Activated gamma-delta T cell treated with Interleukin-2 at 50 U/mL for 16 hours (primary cell): ENCODE measurements around the gene RNU5D-1.
"Not testable (repeated sequence)": the region's sequence is repeated elsewhere in the genome, so short reads cannot be mapped to it uniquely, and the experiment has no call there.

Experiments
- DNase-seq: peaks from one replicate; pipeline ENCODE4 v3.0.0-alpha.2; 2020

RNU5D-1 gene

GRCh38 chr1:44724955-44725698 lies 5.8 kb downstream of the RNU5D-1 start:
- DNase-seq: no peak

DNA sequence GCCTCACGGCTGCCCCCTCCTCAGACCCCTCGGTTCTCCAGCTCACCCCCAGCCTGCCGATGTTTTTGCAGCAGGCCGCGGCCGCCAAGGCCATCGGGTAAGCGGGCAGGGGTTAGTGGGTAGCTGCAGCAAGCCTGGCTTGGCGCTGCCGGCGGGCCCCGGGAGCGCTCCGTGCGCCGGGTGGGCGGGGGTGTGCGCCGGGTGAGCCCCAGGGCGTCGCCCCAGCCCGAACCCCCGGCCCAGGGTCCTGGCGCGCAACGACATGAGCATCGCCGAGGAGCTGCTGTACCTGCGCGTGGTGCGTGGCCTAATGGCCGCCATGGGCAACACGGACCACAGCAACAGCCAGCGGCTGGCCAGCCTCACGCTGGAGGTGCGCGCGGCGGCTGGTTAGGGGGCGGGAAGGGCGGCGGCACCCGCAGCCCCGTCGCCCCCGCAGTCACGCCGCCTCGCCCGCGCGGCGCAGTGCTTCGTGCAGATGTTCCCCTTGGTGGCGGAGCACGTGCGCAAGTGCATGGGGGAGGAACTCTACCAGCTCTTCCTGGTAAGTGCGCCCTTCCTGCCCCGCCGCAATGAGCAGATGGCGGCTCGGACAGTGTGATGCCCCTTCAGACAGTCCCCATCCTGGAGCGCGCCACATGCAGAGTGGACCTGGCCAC lies 6.5 kb downstream of the RNU5D-1 start:
- no peak for DNase-seq

DNA sequence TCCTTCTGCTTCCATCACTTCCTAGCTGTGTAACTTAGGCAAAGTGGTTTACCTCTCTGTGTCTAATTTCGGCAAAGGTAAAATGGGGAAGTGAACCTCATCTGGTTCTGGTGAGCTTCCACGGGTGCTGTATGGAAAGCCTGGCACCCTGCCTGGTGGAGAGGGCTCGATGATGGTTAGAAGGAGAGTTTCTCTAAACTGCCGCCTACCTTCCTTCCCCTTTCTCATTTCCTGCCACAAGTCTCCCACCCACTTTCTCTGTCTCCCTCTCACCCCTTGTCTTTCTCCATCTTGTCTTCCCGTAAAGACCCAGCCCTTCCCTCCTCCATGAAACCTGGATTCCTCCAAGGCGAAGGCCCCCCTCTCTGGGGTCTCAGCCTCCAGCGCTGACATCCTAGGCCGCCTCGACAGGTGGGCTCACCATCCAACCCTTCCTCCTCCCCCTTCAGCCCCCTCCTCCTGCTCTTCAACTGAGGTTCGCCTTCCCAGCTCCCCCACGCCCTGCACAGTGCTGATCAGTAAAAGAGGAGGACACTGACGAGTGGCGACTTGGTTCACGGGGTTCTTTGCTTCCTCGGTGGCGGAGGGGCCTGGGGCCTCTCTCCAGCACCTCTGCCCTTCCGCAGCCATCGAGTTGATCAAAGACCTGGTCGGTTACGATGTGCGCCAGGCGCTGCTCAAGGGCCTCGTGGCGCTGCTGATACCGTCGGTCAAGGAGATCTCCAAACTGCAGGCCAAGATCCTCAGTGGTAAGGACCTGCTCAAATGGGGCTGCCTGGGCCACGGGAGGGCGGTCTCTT lies 7.3 kb downstream of the RNU5D-1 start:
- DNase-seq: no peak

GRCh38 chr1:44723064-44723463 lies 7.9 kb downstream of the RNU5D-1 start:
- DNase-seq: no peak

GRCh38 chr1:44721485-44722361 lies 9.2 kb downstream of the RNU5D-1 start:
- DNase-seq: peak; percentile 50

GRCh38 chr1:44720281-44720680 lies 10.7 kb downstream of the RNU5D-1 start:
- no peak for DNase-seq

DNA sequence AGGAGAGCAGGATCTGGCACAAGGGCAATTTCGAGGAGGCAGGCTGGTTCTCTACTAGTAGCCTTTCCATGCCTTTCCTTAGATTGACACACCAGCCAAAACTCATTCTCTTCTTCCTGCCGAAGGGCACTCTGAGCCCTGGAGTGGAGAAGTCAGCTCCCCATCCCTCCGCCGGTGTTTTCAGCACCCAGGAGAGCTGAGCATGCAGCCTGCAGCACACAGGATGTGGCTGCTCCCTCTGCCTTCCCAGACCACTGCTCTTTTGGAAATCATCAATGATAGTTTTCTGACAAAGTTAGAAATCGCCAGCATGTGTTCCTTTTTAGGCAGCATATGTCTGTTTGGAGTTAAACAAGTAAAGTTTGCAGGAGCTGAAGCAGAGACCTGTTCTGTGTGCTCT lies 11.7 kb downstream of the RNU5D-1 start:
- no peak for DNase-seq

DNA sequence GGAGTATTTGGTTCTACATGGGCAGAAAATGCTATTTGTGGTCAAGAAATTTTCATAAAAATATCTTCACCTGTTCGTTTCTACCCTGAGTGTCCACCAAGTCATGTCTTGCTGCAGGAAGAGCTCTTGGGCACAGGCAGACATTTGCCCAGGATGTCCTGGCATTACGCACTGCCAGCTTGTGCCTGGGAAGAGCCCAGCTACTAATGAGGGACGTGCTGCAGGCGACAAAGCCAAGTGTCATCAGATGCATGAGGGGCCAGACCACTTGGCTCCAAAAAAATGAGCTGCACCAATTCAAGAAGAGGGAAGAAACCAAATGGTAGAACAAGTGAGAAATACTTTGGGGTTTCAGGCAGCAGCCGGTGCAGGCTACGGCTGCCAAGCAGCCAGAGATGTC lies 12.9 kb downstream of the RNU5D-1 start:
- DNase-seq: no peak

- DNase-seq: no peak
These were observed 13.3 kb downstream of the RNU5D-1 start for GRCh38 chr1:44717653-44718052.

- no peak for DNase-seq
These were observed 13.8 kb downstream of the RNU5D-1 start for GRCh38 chr1:44717156-44717555.

- DNase-seq: peak; percentile 64
These were observed 15.9 kb downstream of the RNU5D-1 start for GRCh38 chr1:44714944-44715571.

GRCh38 chr1:44714532-44714931 lies 16.4 kb downstream of the RNU5D-1 start:
- no peak for DNase-seq

GRCh38 chr1:44713321-44713781 lies 17.6 kb downstream of the RNU5D-1 start:
- no peak for DNase-seq

DNA sequence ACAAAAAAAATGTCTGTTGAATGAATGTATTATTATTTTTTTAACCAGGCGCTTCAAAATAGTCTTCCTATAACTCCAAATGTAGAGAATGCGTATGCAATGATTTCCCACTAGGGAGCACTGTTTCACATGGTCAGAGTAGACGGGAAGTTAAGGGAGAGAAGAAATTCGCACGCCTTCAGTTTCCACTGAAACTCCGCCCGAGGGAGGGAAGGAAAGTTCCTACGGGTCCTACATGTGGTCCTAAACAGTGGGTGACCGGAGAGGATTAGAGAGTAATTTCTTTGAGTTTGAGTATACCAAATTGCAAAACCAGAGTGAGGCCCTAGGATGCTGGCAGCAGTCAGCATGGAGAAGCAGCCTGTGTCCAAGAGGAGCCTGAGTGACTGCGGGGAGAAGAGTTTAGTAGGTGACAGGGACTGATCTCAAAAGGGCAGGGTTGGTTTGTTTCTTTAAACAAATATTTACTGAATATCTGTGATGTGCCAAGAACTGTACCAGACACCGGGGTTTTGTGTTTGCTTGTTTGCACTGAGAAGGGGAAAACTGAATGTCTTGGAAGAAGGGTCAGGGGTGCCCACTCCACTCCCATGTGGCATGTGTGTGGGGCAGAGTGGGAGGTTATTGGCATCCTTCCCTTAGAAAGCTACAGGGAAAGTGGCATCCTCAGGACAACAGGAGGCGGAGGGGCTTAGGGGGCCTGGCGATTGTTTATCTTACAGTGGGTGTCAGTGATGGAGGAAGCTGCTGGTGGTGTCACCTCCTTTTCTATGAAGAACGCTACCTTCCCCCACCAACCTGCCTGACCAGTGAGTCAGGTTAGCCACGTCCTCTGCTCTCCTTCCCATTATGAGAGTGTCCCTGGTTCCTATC lies 22.8 kb downstream of the RNU5D-1 start:
- no peak for DNase-seq

DNA sequence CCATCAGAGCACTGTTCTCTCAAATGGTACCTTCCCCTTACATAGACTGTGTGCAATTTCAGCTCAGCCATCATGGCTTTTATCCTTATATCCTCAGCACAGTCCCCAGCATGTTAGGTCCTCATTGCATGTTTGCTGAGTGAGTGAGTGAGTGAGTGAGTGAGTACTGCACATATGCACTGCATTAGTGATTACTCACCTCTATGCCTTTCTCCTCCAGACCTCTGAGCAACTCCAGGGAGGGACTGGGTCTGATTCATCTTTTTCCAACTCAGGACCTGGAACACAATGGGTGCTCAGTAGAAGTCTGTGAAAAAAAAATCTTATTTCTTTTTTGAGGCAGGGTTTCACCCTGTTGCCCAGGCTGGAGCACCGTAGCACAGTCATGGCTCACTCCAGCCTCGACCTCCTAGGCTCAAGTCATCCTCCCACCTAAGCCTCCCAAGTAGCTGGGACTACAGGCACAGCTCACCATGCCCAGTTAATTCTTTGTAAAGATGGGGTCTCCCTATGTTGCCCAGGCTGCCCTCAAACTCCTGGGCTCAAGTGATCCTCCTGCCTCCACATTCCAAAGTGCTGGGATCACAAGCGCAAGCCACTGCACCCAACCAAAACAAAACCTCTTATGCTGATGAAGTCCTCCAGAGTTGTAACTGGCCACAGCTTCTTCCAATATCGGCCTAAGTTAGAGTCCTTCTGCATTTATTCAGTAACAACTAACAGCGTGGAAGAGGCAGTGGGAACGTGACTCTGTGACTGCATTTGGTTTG lies 23.7 kb downstream of the RNU5D-1 start:
- DNase-seq: no peak

- no peak for DNase-seq
These were observed 25.0 kb downstream of the RNU5D-1 start for GRCh38 chr1:44705938-44706337.

- DNase-seq: no peak
These were observed 25.5 kb downstream of the RNU5D-1 start for GRCh38 chr1:44705470-44705869.

DNA sequence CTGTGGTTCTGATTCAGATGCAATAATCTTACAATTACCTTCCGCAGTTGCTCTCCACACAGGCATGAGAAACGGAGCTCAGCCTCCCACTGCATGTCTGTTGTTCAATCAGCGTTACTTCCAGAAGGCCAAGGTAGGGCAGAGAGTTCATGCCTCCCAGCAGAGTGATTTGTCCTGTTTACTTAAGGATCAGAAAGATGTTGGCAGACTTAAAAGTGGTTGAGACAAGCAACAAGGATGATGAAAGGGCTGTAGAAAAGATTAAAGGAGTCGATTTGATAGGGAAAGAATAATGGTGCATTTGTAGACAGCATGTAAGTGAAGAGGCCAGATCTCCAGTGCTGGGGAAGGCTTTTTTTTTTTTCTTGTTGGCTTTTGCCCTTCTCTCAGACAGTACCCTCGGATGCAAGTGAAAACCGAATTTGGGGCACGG lies 29.8 kb downstream of the RNU5D-1 start:
- no peak for DNase-seq

DNA sequence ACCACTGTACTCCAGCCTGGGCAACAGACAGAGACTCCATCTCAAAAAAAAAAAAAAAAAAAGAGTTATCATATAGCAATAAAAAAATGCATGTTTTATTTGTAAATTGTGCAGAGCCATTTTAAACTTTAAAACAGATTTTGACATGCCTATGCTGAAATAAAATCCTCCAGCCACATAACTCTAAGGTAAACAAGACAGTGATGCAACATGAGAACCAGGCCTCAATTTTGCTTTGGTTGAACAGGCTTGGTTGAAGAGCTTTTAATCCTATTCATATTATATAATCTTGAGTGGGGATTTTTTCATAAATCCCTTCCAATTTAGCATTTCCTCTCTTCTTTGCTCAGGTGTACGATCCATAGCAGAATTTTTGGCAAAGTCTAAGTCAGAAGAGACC lies 30.4 kb downstream of the RNU5D-1 start:
- no peak for DNase-seq

GRCh38 chr1:44699375-44699774 lies 31.6 kb downstream of the RNU5D-1 start:
- not testable (repeated sequence) for DNase-seq
